ENCODE results near the gene TSC22D1.

TSC22D1 gene

DNA sequence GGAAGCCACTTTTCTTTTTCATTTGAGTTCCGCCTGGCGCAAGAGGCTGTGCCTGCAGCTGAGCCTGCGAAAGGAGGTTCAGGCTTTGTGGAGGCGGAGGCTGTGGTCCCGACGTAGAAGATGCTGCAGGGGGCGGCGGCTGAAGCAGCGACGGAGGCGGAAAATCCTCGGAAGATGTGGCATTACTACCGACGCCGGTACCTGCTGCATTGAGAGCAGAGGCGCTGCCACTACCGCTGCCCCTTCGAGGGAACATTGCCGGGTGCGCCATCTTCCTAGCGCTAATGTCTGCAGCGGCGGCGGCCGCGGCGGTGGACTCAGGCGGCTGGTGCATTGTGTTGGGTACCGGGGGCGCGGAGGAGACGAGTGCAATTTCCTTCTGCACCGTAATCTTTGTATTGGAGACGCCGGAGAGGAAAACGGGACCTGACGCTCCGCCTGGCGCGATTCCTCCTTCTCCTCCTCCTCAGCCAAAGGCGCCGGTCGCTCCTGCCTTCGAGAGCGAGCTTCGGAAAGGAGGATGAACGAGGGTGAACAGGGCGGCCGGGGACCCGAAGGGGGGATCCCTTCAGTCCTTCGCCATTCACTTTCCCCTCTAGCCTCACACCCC, at the start of gene TSC22D1:
TSC22D1 (minus strand) TSS at position 590 of the 610 bp plus-strand sequence; CDS start at position 334, 256 bp downstream.
- peak; percentile 74 for DNase-seq

DNA sequence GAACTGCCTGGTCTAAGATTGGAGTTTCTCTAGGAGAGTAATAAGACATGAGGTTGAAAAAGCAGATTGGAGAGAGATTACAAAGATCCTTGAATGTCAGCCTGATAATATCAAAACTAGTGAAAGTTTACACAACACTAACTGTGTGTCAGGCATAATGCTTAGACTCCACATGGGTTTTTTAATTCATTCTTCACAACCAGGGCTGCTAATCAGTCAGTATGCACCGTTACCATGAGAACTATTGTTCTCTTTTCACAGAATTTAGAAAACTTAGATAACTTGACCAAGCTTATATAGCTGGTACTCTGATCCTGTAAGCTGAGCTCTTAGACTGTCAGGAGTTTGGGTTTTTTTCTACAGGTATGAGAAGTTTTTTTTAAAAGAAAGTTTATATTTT, 46.6 kb upstream of the TSC22D1 start:
- no peak for DNase-seq

DNA sequence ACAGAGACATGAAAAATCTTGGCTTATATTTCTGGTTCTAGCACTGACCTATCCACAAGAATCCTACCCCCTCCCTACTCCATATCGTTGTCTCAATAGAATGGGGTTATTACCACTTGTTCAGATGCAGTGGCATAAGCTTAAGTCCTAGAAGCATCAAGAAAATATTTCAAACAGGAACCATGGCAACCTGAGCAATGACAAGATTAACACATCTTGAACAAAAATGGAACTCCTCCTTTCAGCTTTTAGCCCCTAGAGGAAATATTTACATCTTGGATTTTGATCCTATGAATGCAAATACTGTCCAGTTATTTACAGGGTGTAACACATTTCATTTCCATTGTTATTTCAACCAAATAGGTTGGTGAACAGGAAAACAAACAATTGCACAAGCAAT, 46.1 kb upstream of the TSC22D1 start:
- no peak for DNase-seq

DNA sequence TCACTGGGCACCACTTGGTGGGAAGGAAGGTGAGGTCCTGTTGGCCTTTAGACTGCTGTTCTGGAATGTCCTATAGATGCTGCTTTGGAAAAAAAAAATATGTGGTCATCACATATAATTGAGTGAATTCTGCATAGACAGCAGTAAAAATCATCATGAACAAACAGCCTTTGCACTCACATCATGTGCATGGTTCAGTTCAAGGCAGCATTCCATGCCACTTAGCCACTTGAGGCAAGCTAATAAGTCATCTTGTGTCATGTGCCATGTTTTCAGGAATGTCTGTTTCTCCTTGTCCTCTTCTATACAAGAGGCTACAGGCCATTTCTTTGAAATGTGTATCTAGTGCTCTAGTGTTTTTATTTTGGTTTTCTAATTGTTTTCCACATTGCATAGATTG, 43.9 kb upstream of the TSC22D1 start:
- DNase-seq = no peak

DNA sequence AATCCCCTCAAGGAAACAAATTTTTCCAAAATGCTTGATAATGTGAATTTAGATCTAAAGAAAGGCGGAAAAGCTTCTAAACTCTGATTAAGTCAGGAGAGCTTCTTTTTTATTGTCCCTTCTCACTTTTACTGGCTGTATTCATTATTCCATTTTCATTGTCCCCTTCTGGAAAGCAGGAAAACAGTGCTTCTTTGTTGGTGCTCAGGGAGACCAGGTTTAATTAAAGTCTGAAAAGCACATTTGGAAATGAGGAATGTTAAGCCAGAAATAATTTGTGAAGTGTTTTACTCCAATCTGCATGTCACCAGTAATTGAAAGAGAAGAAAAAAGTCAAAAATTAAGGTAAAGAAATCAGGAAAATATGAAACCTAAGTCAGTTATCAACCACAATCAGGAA, 43.5 kb upstream of the TSC22D1 start:
- DNase-seq = no peak

DNA sequence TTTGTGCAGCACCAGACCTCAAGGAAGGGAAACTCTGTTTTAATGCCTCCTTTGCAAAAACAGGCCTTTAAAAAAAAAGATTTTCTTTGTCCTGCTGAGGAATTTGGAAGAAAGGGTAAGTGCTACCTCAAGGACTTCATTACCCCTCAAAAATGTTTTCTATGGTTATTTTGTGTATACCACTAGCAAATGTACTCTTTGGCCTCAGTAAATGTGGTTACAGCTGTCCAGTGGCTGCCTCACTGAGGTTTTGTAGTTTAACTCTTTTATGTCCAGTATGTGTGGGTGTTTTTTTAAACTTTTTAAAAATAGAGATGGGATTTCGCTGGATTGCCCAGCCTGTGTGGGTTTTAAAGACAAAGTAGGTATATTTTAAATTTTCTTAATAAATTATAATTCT, 42.2 kb upstream of the TSC22D1 start:
- DNase-seq = no peak

DNA sequence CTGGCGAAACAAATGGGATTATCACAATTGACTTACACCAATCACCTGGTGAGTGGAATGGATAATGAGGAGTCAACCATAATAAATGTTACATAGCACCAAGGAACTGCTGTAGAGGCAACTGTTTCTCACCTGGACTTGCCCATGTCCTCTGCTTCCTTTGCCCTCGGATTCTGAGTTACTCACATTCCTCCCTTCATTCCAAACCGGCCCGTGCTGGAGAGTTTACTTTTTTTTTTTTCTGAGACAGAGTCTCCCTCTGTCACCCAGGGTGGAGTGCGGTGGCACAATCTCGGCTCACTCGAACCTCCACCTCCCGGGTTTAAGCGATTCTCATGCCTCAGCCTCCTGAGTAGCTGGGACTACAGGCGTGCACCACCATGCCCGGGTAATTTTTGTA, 41.5 kb upstream of the TSC22D1 start:
- DNase-seq = no peak

DNA sequence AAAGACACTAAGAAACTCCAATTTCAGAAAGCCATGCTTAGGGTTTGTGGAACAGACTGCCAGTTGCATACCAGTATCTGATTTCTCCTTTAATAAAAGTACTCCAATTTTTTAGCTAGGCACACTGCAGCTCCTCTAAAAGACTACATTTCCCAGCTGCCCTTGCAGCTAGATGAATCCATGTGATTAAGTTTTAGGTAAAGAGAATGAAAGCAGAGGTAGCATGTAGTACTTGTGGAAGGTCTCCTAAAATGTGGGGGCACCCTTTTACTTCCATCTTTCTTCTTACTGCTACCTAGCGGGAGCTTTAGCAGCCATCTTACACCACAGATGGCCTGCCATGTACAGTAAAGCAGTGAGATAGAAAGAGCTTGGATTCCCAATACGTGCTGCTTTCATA, 33.0 kb upstream of the TSC22D1 start:
- DNase-seq = no peak

DNA sequence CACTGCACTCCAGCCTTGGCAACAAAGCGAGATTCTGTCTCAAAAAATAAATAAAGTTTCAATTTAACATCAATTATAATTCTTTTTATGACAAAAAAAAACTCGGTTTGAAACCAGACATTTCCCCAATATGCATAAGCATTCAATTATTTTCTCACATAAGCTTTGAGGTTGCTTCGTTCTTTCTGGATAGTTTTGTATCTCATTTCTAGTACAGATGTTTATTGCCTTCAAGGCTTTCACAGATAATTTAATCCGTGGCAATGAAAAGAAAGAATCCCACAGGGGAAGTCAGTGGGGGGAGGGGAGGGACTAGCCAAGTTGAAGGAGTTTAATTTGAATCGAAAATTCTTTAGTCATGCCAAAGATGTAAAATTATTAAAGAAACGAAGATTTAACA, 29.6 kb upstream of the TSC22D1 start:
- DNase-seq = no peak

DNA sequence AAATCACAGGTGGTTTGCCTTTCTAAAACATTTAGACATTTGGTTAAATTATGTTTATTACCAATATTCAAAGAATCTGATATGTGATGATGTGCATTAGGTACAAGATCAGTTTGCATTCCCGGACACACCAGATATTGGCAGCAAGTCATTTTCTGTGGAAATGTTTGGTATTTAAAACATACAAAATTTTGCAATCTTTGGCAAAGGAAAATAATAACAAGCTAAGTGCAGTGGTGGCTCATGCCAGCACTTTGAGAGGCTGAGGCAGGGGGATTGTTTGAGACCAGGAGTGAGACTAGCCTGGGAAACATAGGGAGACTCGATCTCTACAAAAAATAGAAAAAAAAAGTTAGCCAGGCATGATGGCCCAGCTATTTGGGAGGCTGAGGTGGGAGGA, 29.1 kb upstream of the TSC22D1 start:
- no peak for DNase-seq

DNA sequence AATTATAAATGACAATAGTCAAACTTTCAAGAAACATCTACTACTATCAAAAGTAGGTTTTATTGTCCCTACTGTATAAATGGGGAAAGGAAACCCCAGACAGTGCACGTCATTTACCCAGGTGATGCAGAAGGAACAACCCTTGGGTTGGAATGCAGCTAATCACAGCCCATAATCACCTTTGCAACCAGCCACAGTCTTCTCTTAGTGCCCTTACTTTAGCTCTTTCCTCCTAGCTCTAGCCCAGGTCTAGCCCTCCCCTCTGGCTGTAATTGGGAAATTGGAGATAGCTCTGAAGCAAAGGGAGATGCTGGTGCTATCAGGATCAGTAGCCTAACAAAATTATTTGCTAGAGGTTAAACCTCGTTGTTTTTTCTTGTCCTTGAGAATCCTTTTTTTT, 25.5 kb upstream of the TSC22D1 start:
- no peak for DNase-seq

DNA sequence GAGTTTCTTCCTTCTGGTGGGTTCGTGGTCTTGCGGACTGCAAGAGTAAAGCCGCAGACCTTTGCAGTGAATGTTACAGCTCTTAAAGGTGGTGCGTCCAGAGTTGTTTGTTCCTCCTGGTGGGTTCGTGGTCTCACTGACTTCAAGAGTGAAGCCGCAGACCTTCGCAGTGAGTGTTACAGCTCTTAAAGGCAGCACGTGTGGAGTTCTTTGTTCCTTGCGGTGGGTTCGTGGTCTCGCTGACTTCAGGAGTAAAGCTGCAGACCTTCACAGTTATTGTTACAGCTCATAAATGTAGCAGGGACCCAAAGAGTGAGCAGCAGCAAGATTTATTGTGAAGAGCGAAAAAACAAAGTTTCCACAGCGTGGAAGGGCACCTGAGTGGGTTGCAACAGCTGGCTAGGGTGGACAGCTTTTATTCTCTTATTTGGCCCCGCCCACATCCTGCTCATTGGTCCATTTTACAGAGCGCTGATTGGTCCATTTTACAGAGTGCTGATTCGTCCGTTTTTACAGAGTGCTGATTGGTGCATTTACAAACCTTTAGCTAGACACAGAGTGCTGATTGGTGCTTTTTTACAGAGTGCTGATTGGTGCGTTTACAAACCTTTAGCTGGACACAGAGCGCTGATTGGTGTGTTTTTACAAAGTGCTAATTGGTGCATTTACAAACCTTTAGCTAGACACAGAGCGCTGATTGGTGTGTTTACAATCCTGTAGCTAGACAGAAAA, 17.9 kb upstream of the TSC22D1 start:
- peak; percentile 18 for DNase-seq

DNA sequence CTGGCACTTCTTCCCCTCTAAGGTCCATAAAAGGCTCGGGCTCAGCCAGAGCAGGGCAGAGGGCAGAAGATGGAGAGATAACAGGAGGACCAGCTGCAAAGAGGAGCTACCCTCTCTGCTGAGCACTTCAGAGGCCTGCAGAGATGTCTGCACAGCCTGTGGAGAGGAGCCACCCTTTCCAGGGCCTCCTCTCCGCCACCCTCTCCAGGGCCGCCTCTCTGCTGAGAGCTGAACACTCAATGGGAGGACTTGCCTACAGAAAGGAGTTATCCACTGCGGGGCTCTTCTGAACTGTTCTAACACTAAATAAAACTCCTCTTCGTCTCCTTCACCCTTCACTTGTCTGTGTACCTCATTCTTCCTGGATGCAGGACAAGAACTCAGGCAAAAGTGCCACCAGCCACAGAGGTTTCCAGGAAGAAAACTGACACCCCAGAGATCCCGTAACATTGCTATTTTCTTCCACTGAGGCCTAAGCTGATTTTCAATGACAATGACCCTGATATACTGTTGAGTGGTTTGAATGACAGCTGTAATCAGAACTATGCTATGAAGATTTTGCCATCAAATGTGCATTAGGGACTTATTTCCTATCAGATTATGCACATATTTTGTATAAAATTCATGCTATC, 16.2 kb upstream of the TSC22D1 start:
- no peak for DNase-seq

DNA sequence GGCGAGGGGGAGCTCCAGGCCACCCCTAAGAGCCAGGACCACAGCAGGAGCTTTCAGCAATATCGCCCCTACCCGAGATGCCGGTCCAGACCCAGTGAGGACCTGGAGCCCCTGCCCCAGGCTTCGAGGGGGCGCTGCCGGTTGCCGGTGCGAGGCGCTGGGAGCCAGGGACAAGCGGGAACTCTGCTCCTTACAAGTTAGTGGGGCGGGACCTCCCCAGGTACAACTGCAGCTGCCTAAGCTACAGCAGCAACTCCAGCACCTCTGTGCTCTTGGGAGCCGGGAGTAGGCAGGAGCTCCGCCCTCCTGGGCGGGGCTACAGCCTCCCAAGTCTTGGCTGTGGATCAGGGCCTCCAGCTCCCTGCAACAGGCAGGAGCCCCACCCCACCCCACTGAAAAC, 15.2 kb upstream of the TSC22D1 start:
- no peak for DNase-seq

DNA sequence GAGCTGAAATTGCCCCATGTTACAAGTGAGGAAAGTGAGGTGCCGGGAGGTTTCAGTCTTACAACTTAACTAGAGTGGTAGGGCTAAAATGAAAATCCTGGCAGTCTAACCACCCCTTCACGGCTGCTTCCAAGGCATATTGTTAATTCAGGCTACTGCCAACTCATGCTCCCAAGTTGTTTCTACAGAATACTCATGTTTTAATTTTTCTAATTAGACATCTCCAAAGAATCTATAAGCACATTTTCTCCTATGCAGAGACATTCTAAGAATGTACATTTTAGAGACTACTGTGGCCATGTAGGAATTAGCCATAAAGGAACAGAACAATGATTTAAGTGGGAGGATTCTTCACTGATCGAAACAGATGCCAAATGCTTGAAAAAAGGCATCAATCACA, 7.0 kb upstream of the TSC22D1 start:
- no peak for DNase-seq

DNA sequence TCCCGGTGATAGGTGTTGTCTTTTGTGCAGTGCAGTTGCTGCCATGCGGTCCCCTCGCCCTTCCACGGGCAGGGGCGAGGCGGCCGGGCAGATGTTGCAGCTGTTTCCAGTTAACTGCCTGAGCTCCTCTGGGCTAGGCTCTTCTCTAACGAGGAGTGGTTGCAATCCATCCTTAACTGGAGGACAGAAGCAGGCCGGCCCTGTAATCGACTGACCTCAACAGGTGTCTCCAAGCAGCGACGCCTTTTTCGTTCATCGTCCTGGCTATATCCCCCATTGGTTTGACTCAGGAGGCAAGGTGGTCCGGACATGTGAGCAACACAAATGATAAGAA, 1.9 kb upstream of the TSC22D1 start:
- DNase-seq = no peak

DNA sequence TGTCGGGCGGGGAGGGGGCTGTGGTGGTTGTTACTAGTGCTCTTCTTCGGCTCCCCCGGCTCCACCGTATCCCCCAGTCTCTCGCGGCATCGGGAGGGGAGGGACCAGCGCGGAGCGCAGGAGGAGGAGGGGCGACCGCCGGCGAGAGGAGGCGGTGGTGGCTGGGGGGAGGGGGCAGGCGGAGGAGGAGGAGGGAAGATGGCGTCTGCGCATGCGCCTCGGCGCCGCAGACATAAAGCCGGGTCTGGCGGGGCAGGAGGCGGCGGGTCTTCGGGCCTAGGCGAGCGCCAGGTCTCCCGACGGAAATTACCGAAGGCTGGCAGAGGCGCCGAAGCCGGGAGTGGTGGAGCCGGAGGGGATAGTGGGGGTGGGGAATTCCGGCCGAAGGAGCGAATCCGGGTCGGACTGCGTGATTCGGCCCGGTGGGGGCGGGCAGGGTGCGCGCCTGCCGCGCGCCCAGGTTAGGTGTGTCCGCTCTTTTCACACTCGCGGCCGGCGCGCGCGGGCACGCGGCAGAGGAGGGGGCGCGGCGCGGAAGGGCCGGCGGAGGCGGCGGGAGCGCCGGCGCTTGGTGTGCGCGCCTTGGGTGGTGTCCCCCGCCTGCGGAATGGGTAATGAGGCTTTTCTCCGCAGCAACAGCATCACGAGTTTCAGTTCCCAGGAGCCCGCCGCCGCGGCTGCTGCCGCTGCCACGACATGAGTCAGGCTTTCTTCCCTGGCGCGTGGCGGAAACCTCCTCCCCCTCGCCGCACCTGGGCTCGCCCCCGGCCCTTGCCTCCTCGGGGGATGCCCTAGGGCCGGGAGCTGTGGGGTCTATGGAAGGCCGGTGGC, 1.3 kb upstream of the TSC22D1 start:
- peak; percentile 95 for DNase-seq

DNA sequence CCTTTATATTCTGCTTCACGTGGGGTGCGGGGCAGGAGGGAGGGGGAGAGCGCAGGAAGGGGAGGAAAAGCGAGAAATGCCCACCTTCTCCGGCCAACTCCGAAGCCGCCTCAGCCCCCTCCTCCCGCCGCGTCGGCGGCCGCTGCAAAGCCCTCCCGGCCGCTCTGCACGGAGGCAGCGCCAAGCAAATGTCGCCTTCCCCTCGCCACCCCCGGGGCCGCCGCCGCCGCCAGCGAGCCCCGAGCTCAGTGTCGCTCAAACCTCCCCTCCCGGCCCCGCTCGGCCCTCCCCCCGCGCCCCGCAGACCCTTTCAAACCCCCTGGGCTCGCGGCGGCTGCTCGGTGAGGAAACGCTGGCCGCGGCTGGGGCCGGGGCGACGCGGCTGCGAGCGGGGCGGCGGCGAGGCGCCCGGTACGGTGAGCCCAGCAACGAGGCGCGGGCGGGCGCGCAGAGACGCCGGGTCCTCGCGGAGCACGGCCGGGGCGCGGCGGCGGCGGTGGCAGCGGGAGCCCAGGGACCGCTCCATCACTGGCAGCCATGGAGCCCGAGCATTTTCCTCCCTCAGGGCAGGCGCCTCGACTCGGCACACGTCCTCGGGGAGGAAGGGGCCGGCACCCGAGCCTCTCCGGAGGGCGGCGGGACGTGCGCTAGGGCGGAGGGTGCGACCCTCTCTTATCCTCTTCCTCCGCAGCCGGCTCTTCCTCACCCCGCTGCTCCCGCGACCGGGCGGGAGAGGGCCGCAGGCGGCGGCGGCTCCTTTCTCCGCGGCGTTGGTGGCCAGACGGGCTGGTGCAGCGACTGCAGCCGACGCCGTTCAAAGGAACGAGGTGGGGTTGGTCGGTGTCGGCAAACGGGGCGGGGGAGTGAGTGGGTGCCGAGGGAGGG, 463 bp upstream of the TSC22D1 start:
- DNase-seq = peak; percentile 23

DNA sequence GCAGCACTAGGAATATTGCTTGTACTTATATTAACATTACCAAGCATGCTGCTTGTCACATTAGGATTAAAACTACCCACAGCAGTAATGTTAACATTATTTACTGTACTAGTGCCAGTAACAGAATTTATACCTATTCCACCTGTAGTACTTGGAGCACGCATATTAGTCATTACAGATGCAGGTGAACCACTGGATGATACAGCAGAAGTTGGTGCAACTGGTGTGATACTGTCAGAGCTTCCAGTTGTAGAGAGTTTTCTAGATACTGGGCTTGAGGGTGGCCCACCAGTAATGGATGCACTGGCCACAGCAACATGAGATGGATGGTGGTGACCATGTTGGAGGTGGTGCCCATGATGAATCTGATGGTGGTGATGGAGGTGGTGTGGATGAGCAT, 1.1 kb downstream of the TSC22D1 start:
- no peak for DNase-seq

DNA sequence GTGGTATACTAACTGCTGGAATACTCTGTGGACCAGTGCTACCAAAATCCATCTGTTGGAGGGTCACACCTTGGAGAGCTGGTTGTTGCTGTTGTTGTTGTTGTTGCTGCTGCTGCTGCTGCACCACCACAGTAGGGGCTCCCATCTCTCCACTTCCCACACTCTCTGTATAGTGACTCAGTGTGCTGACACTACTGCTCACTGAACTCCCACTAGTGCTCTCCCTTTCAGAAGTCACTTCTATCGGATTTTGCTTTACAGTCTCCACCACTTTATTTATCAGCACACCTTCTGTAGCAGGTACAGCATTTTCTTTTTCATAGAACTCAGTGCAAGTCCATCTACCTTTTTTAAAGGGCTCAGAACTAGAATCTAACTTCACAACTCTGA, 1.7 kb downstream of the TSC22D1 start:
- no peak for DNase-seq

DNA sequence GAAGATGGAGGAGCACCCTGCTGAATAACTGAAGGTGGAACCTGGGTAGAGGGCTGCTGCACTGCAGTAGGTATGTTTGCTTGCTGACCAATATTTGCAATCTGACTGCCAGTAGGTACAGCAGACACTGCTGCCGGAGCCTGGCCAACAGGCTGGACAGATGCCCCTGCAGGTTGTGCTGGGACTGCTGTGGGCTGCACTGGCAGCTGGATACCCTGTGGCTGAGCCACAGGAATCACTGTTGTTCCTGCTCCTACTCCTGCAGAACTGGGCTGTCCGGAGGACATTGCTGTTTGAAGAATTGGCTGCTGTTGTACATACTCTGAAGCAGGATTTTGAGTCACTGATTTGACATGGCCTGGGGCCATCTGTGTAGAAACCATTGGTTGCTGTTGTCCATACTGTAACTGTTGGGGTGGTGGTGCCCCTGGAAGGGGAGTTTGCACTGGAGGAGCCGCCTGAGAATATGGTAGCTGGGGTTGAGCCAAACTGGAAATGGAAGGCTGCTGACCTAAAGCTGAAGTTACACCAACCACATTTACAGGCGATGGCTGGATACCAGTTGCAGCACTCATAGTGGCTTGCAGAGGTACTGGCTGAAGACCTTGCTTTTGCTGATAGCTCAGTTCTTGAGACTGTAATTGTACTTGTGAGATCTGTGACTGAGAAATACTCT, 2.2 kb downstream of the TSC22D1 start:
- DNase-seq = peak; percentile 23

DNA sequence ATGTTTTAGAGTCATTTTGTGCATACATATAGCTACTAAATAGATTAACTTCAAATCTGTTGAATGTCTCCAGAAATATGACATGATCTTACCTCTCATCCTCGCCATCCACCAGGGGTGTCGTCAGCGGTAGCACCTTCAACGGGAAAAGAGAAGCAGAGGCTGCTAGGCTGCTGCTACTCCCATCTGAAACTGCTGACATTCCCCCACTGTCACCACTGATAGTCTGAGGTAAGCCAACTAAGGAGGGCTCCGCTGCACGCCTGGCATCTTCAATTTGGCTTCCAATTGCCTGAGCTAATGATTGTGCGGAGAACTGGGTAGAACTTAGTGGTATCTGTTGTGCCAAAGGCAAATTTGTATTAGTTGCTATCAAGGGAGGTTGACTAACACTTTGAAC, 3.1 kb downstream of the TSC22D1 start:
- DNase-seq = no peak
